T-helper 1 cell treated with Interleukin-12 subunit alpha and Interleukin-12 subunit beta and Interleukin-4 antibody, amounts not matched to agents 30 ng/mL and 1 ng/mL, for 36 hours (primary cell): ENCODE results near the gene CREB3L1. TPM values are rescaled to one million over a fixed set of nuclear protein-coding genes. Genes with fewer than 3 reads are reported as not detected.

Experiments
- intact Hi-C: fragments of 100-400 bp; cut with micrococcal nuclease; formaldehyde crosslinking; loops from one replicate; pipeline ENCODE4 v1.15.1; 2024
- total RNA-seq: library from RNA; stranded (reverse); gene quantifications from 2 replicates; pipeline ENCODE4 v1.2.3, GENCODE V29; 2022

CREB3L1 gene
- total RNA-seq, 1 donor from 2014 or later: not detected

DNA sequence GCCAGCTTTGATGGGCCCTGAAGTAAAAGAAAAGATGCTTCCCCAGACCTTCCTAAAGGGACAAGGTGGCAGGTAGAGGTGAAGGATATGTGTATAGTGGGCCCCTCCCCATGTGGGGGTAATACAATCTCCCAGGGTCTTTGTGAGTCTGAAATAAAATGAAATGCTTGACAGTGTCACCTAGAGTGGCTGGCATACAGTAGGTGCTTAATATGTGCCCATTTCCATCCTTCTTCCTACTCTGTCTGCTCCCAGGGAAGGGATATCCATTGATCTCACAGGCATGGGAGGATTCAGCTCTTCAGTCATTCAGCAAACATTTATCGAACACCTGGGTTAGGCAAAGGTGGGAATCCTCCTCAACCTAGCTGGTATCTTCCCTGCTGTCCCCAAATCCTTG, 6.1 kb upstream of the CREB3L1 start:
- intact Hi-C loops: no loop called here

DNA sequence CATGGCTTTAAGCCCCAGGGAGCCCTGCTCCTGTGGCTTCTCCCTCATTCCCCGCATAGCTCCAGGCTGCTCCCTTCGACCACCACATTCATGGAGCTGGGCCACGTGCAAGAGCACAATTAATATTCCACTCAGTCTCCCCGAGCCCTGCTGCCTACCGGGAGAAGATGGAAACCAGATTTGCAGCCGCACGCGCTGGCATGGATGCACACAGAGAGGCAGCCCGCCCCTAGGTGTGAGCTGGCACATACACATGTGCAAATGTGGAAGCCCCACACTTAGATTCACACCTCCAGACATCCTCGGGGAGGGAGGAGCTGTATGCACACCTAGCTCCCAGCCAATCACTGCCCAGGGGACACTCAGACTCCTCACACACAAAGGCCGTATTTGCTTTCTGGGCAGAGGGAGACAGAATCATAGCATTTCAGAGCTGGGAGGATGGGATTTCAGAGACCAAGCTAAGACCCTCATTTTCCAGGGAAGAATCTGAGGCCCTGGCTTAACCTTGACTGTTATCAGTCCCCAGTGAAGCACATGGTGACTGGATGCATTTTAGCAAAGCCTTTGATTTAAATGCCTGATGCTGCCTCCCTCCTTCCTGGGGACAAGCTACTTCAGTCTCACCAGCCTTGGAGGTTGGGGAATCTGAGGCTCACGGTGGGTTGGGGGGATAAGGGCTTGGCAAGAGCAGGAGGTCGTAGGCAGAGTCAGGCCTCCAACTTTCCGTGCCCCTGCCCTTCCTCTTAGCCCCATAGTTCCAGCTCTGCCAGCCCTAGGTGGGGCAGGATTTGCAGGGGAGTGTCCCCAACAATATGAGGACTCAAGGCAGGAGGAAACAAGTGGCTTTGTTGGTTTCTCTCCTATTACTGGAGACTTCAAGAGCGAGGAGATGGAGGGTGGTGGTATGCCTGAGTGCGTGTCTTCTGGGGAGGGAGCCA, 5.3 kb upstream of the CREB3L1 start:
- intact Hi-C loops: no loop called here

DNA sequence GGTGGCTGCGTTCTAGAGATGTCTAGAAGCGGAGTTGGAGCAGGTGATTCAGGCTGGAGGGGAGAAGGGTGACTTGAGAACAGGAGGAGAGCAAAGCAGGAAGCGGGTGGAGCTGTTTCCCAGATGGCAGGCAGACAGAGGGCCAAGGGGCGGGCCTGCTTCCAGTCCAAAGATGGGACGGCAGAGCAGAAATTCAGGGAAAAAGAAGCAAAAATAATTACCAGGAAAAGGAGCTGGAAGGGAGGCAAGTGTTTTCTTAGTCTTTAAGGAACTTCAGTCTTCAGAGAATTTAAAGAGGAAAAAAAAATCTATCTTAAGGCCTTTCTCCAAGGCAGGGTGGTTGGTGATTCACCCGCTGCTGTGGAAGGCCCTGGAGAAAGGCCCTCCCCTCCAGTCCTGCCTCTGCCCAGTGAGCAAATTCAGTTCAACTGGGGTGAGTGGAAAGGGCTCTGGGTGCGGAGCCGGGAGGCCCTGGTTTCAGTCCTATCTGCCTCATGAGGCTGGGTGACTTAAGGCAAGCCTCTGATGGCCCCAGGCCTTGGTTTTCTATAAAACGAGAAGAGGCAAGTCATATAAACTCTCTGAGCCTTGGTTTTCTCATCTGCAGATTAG, 4.5 kb upstream of the CREB3L1 start:
- intact Hi-C loops: no loop called here

DNA sequence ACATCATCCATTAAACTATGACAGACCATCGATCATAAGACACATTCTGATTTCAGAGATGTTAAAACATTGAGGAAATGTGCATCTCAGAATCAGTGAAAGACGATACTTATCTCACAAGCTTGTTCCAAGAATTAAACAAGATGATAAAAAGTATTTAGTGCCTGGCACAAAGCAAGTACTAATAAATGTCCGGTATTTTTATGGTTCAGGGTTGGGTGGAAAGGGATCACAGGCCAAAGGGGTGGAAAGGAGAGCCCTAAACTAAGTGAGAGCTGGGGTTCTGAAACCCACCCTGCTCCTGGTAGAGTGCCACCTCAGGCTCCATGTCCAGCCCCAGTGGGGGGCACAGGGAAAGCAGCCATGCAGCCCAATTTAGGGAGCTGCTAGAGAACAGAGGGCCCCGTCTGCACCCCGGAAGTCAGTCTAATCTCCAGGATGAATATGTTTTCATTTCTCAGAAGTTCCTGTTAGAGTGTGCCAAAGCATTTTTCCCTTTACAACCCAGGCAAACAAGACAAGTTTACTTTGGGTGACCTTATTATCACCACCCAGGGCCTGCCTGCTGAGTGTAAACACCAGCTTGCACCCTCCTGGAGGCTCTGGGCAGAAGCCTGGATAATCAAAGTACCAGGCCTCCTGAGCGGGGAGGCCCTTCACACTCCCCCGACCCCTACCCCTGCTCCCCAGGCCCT, 3.8 kb upstream of the CREB3L1 start:
- intact Hi-C loops: no loop called here

- intact Hi-C loops: loop anchor here (5.0 kb wide), 1 partner anchor 806 kb away; no protein-coding TSS in a partner anchor
Measured at GRCh38 chr11:46275964-46276641, 1.4 kb upstream of the CREB3L1 start.

- intact Hi-C loops: loop anchor here (5.0 kb wide), 1 partner anchor 805 kb away; no protein-coding TSS in a partner anchor
Measured at GRCh38 chr11:46277313-46277621, 195 bp upstream of the CREB3L1 start.

DNA sequence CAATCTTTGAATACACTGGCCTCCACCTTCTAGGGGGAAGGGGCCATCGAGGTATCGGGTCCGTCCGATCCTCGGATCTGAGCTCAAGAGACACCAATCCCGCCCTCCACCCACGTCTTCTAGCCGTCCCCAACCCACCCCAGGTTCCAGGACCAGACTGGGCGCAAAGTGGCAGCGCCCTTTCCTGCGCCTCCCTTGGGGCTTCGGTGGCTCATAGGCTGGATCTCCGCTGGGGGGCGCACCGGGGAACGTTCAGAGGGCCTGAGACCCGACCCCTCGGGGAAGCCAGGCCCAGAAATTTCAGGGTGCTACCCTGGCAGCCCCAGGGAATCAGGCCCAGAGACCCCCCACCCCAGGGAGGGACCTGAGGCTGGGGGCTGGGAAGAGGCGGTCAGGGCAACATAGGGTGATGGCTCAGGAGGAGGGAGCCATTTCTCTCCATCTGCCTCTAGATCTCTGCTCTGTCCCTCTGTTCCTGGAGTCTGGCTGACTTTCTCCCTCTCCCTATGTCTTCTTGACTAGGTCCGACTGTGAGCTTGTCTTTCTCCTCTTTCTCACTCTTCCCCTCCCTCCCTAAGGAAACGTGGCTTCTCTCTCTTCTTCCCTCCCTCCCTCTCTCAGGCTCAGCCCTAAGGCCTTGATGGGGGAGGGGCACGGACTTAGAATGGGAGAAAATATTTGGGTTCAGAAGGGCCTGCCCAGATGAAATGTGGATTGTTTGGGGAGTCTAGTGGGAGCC, 1.1 kb downstream of the CREB3L1 start:
- intact Hi-C loops: loop anchor here (5.0 kb wide), 1 partner anchor 804 kb away; no protein-coding TSS in a partner anchor

- intact Hi-C loops: loop anchor here (5.0 kb wide), 1 partner anchor 803 kb away; no protein-coding TSS in a partner anchor
Measured at GRCh38 chr11:46279126-46280099, 2.0 kb downstream of the CREB3L1 start.

DNA sequence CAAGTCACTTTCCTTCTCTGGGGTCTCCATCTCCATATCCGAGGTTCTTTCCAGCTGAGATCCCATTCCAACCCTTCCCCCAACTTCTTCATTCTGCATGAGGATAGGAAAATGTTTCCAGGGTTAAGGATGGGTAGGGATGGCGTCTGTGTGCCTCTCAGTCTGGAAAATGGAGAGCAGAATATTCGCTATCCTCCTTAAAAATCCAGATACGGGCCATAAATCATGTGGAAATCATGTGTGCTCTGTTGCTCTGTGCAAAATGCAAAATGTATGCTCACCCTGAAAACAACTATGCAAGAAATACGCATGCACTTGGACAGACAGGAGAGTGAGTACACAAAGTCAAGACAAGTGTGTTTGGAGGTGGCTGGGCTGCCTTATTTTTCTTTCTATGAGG, 3.2 kb downstream of the CREB3L1 start:
- intact Hi-C loops: no loop called here

GRCh38 chr11:46281371-46281831, 3.9 kb downstream of the CREB3L1 start:
- intact Hi-C loops: no loop called here

- intact Hi-C loops: no loop called here
Measured at GRCh38 chr11:46285173-46285572, 7.7 kb downstream of the CREB3L1 start.

- intact Hi-C loops: no loop called here
Measured at GRCh38 chr11:46285594-46286033, 8.2 kb downstream of the CREB3L1 start.

DNA sequence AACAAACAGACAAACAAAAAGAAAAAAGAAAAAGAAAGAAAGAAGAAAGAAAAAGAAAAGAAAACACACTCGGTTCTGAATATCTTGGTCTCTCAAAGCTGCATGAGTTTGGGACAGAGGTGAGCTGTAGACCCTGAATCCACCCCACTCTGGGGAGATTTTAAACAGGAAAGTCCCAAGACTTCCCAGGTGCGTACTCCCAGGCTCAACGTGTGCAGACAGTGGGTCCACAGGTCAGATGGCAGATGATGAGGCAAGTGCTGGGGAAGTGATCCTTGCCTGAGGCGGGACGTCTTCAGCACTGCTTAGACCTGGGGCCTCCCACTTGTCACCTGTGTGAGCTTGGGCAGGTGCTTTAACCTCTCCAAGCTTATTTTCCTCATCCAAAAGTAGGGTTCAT, 9.3 kb downstream of the CREB3L1 start:
- intact Hi-C loops: no loop called here

DNA sequence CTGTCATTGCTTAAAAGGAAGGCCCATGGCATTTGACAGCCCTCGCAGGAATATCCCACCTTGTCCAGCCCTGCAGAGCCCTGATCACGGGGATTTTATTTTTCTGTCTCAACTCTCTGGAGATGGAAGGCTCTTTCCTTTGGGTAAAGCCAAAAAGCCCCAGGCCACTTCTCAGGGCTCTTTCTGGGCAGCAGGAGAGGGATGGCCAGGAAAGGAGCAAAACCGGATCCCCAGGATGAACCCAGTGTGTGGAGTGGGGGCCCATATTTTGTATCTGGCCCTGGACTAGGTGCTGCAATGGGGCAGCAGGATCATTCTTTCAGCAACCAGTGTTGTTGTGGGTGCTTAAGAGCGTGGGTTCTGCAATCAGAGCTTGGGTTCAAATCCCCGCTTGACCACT, 11.0 kb downstream of the CREB3L1 start:
- intact Hi-C loops: no loop called here

DNA sequence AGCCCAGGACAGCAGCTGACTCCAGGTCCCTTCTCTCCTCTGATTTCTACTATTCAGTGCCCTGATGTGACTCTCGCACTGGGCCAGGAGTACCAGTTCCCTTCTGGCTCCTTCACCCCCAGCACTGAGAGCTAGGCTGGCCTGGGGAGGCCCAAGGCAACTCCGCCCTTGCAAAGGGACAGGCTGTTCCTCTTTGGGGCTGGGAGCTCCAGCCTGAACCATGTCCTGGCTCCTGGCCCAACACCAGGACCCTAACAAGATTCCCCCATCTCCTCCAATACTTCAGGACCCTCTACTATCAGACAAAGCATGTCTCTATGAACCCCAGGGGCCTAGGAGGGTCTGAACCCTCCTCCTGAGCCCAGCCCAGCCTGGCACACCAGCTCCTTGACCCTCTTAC, 12.5 kb downstream of the CREB3L1 start:
- intact Hi-C loops: no loop called here

- intact Hi-C loops: no loop called here
Measured at GRCh38 chr11:46290598-46291309, 13.3 kb downstream of the CREB3L1 start.

GRCh38 chr11:46291441-46292150, 14.1 kb downstream of the CREB3L1 start:
- intact Hi-C loops: no loop called here

GRCh38 chr11:46293066-46293465, 15.6 kb downstream of the CREB3L1 start:
- intact Hi-C loops: no loop called here
